Hepatocyte (in vitro differentiated cells): ENCODE data around the gene SLC25A22. TPM values are rescaled to one million over a fixed set of nuclear protein-coding genes. Genes with fewer than 3 reads are reported as not detected.

ENCODE experiments used
- DNase-seq: peaks from one replicate; pipeline ENCODE4 v3.0.0-alpha.2; 2016; ENCODE audit warnings: low spot score
- H2AFZ ChIP-seq: fragments of 200-600 bp; sonication (generic); 2 replicates; pipeline ENCODE4 v1.6.0; 2016; ENCODE audit warnings: antibody characterized with exemption, mild to moderate bottlenecking
- H3K27ac ChIP-seq: fragments of 200-600 bp; sonication (generic); 2 replicates; pipeline ENCODE4 v1.5.1; 2016; ENCODE audit warnings: mild to moderate bottlenecking
- H3K27me3 ChIP-seq: fragments of 200-600 bp; sonication (generic); 2 replicates; pipeline ENCODE4 v1.6.1; 2016
- H3K36me3 ChIP-seq: fragments of 200-600 bp; sonication (generic); replicated peaks from 2 replicates; pipeline ENCODE4 v1.5.1; 2016; ENCODE audit warnings: low read depth; ENCODE audit not compliant: insufficient read depth
- H3K4me1 ChIP-seq: fragments of 200-600 bp; sonication (generic); 2 replicates; pipeline ENCODE4 v1.5.1; 2016; ENCODE audit warnings: mild to moderate bottlenecking, moderate library complexity; ENCODE audit not compliant: insufficient read depth
- H3K4me2 ChIP-seq: fragments of 200-600 bp; sonication (generic); 2 replicates; pipeline ENCODE4 v1.6.0; 2016
- H3K4me3 ChIP-seq: fragments of 200-600 bp; sonication (generic); 2 replicates; pipeline ENCODE4 v1.5.1; 2016; ENCODE audit warnings: mild to moderate bottlenecking
- H3K79me2 ChIP-seq: fragments of 200-600 bp; sonication (generic); 2 replicates; pipeline ENCODE4 v1.6.0; 2017; ENCODE audit warnings: mild to moderate bottlenecking
- H3K9me2 ChIP-seq: fragments of 200-600 bp; sonication (generic); replicated peaks from 2 replicates; pipeline ENCODE4 v1.6.0; 2017; ENCODE audit warnings: mild to moderate bottlenecking; ENCODE audit not compliant: insufficient read depth
- H3K9me3 ChIP-seq: fragments of 200-600 bp; sonication (generic); 2 replicates; pipeline ENCODE4 v1.5.1; 2016; ENCODE audit warnings: low read depth, mild to moderate bottlenecking
- H4K20me1 ChIP-seq: fragments of 200-600 bp; sonication (generic); 2 replicates; pipeline ENCODE4 v1.6.0; 2016; ENCODE audit warnings: mild to moderate bottlenecking; ENCODE audit not compliant: insufficient read depth, poor library complexity, severe bottlenecking
- CTCF ChIP-seq: fragments of 200-600 bp; sonication (generic); IDR thresholded peaks from 2 replicates; pipeline ENCODE4 v1.5.1; 2016; ENCODE audit warnings: antibody characterized with exemption, mild to moderate bottlenecking; ENCODE audit not compliant: poor library complexity
- EZH2 ChIP-seq: fragments of 200-600 bp; sonication (generic); IDR thresholded peaks from 2 replicates; pipeline ENCODE4 v1.6.1; 2016; ENCODE audit warnings: antibody characterized with exemption, mild to moderate bottlenecking, borderline replicate concordance
- EZH2phosphoT487 ChIP-seq: fragments of 200-600 bp; sonication (generic); IDR thresholded peaks from one replicate; pipeline ENCODE4 v1.6.1; 2018; ENCODE audit warnings: antibody characterized with exemption, mild to moderate bottlenecking, low read depth, moderate library complexity; ENCODE audit not compliant: unreplicated experiment, severe bottlenecking
- WGBS: methylation state at CpG from one replicate; pipeline ENCODE4 v1.1.6; 2016; ENCODE audit warnings: low lambda C conversion rate; ENCODE audit errors: missing lambda C conversion rate; 5-methylcytosine and 5-hydroxymethylcytosine counted together
- polyA plus RNA-seq: library from polyadenylated mRNA; unstranded; fragments of >200 nt; fragmentation: Nextera tagmentation; extraction: Ambion mirVana; gene quantifications from 2 replicates; pipeline ENCODE4 v1.2.1, GENCODE V29; 2016
- total RNA-seq: library from RNA; depleted of rRNA; stranded (reverse); fragments of >200 nt; gene quantifications from 2 replicates; pipeline ENCODE4 v1.2.3, GENCODE V29; 2014

Gene SLC25A22
- total and polyA plus RNA-seq, 2 experiments from 2014 or later = 16.2 to 19.7 TPM

- Histone ChIP-seq H3K4me3 (no peak overlapping the region), H3K27ac (no peak overlapping the region), H3K36me3 (no peaks in the 10 kb centered on the region), H3K9me2 (no peaks in the 10 kb centered on the region), H3K4me1 (peaks cover 58% of the 10 kb centered on the region), H3K9me3 (no peaks in the 10 kb centered on the region), H4K20me1 (peaks cover 20% of the 10 kb centered on the region), H3K79me2 (peaks cover 28% of the 10 kb centered on the region), H3K27me3 (peaks cover 16% of the 10 kb centered on the region), H3K4me2 (peak overlapping the region; percentile 97), H2AFZ (no peak overlapping the region)
- 54% methylated on average over 30 of the region's 31 CpGs for WGBS
- TF ChIP-seq EZH2 = no peak
- no peak for TF ChIP-seq EZH2phosphoT487
- TF ChIP-seq CTCF = no peak
- no peak for DNase-seq
Measured at GRCh38 chr11:831118-831864, 33.2 kb upstream of the SLC25A22 start.

DNA sequence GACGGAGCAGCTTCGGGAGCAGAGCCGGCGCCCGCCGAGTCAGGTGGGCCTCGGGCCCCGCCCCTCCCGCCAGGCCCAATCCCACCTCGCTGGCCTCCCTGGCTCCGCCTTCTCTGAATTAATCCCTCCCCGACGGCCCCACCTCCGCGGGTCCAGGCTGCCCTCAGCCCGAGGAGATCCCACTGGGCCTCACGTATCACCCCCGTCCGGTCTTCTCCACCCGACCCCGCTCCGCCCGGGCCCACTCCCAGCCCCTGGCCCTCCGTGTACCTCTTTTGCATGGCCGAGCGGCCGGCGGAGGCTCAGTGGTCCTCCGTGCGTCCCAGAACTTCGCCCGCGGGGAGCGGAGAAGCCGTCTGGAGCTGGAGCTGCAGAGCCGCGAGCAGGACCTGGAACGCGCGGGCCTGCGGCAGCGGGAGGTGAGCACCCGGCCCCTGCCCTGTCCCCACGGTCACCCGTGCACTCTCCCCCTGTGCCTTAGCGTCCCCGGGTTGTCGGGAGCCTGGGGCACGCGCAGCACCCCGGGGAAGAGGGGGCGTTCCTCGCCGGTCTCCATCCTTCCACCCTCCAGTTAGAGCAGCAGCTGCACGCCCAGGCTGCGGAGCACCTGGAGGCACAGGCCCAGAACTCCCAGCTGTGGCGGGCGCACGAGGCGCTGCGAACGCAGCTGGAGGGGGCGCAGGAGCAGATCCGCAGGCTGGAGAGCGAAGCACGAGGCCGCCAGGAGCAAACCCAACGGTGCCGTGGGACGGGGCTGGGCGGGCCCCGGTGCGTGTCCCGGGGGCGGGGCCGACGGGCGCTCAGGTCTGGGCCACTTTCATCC is 32.4 kb upstream of the SLC25A22 start:
- peak overlapping the region; percentile 97 for H3K4me2 ChIP-seq
- peaks cover 17% of the 10 kb centered on the region for H4K20me1 ChIP-seq
- no peak overlapping the region for H3K4me3 ChIP-seq
- H2AFZ ChIP-seq = no peak overlapping the region
- H3K9me3 ChIP-seq = no peaks in the 10 kb centered on the region
- H3K27me3 ChIP-seq = peaks cover 21% of the 10 kb centered on the region
- DNase-seq = peak; percentile 90
- H3K9me2 ChIP-seq = no peaks in the 10 kb centered on the region
- no peaks in the 10 kb centered on the region for H3K36me3 ChIP-seq
- TF ChIP-seq CTCF = no peak
- peak; percentile 45 for TF ChIP-seq EZH2
- 5% methylated on average over 48 of the region's 78 CpGs for WGBS
- no peak overlapping the region for H3K27ac ChIP-seq
- H3K4me1 ChIP-seq = peaks cover 61% of the 10 kb centered on the region
- peaks cover 22% of the 10 kb centered on the region for H3K79me2 ChIP-seq

GRCh38 chr11:829847-830294 is 31.8 kb upstream of the SLC25A22 start:
- Histone ChIP-seq H4K20me1 (peaks cover 15% of the 10 kb centered on the region), H3K9me2 (no peaks in the 10 kb centered on the region), H3K4me3 (no peak overlapping the region), H3K79me2 (peaks cover 17% of the 10 kb centered on the region), H3K4me1 (peaks cover 59% of the 10 kb centered on the region), H3K36me3 (no peaks in the 10 kb centered on the region), H3K9me3 (no peaks in the 10 kb centered on the region), H3K27ac (no peak overlapping the region), H2AFZ (no peak overlapping the region), H3K4me2 (peak overlapping the region; percentile 97), H3K27me3 (peaks cover 21% of the 10 kb centered on the region)
- no peak for DNase-seq
- WGBS = 5% methylated on average over 36 of the region's 39 CpGs
- TF ChIP-seq CTCF (no peak), EZH2 (no peak), EZH2phosphoT487 (no peak)
